HG03064 (cell line): Measurements from ENCODE around the gene SLC2A8.

Source experiments
- ATAC-seq: cut with Tn5 transposase; IDR thresholded peaks from one replicate; pipeline ENCODE4 v1.9.1; 2021; ENCODE audit warnings: low read depth; ENCODE audit not compliant: unreplicated experiment

The SLC2A8 gene

GRCh38 chr9:127398715-127399400, 1.9 kb downstream of the SLC2A8 start:
- ATAC-seq = no peak

DNA sequence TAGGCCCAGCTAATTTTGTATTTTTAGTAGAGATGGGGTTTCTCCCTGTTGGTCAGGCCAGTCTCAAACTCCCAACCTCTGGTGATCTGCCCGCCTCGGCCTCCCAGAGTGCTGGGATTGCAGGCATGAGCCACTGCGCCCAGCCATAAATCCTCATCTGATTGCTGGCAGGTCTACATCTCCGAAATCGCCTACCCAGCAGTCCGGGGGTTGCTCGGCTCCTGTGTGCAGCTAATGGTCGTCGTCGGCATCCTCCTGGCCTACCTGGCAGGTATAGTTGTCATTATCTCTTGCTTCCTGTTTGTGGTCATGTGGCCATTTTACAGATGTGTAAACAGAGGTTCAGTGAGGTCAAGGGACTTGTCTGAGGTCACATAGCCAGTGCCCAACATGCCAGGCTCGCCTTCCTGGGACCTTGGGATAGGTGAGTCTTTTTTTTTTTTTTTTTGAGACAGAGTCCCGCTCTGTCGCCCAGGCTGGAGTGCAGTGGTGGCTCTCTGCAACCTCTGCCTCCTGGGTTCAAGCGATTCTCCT, 2.8 kb downstream of the SLC2A8 start:
- no peak for ATAC-seq

GRCh38 chr9:127402401-127403090, 5.6 kb downstream of the SLC2A8 start:
- ATAC-seq = no peak

DNA sequence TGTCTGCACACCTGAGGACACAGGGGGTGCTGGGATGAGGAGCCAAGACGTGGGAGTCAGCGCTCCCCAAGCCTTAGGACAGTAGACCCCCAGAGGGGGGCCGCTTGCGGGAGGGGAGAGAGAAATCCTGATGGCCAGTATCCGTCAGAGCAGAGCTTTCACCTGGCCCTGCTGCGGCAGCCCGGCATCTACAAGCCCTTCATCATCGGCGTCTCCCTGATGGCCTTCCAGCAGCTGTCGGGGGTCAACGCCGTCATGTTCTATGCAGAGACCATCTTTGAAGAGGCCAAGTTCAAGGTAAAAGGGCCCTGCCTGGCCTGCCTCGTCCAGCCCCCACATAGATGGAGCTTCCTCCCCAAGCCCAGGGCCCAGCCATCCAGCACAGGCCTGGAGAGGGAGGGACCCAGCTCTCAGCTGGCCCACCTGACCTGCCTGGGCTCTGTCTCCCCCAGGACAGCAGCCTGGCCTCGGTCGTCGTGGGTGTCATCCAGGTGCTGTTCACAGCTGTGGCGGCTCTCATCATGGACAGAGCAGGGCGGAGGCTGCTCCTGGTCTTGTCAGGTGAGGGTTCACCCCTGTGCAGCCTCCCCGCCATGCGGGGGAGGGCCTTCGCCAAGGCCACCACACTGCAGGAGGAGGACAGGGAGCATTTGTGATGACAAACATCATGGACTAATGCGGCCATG, 6.7 kb downstream of the SLC2A8 start:
- ATAC-seq = no peak

DNA sequence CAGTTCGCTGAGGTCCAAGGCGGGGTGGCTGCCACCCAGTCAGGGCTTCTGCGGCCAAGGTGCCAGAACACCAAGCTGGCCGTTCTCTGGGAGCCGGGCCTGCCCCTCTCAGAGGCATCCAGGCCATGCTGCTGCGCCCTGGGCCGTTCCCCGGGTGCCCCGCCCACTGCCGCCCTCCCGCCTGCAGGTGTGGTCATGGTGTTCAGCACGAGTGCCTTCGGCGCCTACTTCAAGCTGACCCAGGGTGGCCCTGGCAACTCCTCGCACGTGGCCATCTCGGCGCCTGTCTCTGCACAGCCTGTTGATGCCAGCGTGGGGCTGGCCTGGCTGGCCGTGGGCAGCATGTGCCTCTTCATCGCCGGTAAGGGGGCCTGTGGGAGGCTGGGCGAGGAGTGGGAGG, 7.7 kb downstream of the SLC2A8 start:
- no peak for ATAC-seq

GRCh38 chr9:127405344-127406125, 8.6 kb downstream of the SLC2A8 start:
- ATAC-seq = no peak

- no peak for ATAC-seq
Measured at GRCh38 chr9:127406799-127407491, 10.0 kb downstream of the SLC2A8 start.

GRCh38 chr9:127407492-127407843, 10.5 kb downstream of the SLC2A8 start:
- ATAC-seq = no peak

- no peak for ATAC-seq
Measured at GRCh38 chr9:127411122-127411521, 14.2 kb downstream of the SLC2A8 start.

DNA sequence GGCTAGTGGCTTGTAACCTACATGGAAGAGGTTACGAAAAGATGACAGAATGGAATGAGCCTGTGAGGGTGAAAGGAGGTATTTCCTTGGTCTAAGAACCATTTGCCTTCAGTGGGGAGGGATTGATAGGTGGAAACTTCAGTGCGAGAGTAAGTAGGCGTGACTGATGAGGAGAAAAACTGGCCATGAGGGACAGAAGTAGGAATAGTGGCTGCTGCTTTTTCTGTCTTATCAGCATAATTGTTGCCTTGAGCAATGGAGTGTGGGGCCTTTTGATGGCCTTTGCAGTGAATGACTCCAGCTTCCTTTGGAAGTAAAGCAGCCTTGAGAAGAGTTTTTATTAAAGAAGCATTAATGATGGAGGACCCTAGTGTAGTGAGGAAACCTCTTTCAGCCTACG, 18.2 kb downstream of the SLC2A8 start:
- ATAC-seq = no peak

GRCh38 chr9:127415657-127416056, 18.7 kb downstream of the SLC2A8 start:
- ATAC-seq = no peak

- ATAC-seq = no peak
Measured at GRCh38 chr9:127417131-127418036, 20.4 kb downstream of the SLC2A8 start.

- ATAC-seq = no peak
Measured at GRCh38 chr9:127418037-127418471, 21.1 kb downstream of the SLC2A8 start.

DNA sequence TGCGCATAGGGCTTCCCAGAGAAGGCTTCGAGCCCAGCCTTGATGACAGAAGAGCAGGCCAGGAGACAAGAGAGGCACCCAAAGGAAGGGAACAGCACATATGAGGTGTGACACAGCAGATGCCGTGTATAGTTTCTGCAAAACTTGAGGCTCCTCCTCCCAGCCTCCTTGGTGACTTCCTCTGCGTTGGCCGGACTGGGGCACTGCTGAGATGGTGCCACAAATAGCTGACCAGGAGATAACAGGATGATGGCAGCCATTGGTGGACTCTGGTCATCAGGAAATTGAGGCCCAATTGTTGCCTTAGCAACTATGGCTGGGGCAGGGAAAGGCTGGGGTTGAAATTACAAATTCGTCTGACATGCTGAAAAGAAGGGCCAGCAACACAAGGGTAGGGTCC, 22.4 kb downstream of the SLC2A8 start:
- ATAC-seq = no peak

DNA sequence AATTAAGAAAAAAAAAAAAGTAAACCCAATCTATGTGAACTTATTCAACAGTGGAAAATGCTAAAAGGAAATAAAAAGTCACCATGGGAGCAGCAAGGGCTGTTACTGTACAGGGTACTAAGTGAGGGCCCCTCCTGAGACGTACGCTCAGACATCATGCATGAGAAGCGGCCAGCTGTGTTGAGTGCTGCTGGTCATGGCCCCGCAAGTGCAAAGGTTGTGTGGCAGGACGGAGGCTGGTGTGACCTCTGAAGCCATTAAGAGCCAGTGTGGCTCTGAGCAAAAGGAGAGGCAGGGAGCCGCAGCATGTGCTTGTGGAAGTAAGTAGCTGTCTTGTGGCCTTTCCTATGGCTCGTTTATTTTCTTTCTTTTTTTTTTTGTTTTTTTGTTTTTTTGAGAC, 24.1 kb downstream of the SLC2A8 start:
- no peak for ATAC-seq

- no peak for ATAC-seq
Measured at GRCh38 chr9:127422133-127422782, 25.3 kb downstream of the SLC2A8 start.

- no peak for ATAC-seq
Measured at GRCh38 chr9:127422787-127423186, 25.8 kb downstream of the SLC2A8 start.

DNA sequence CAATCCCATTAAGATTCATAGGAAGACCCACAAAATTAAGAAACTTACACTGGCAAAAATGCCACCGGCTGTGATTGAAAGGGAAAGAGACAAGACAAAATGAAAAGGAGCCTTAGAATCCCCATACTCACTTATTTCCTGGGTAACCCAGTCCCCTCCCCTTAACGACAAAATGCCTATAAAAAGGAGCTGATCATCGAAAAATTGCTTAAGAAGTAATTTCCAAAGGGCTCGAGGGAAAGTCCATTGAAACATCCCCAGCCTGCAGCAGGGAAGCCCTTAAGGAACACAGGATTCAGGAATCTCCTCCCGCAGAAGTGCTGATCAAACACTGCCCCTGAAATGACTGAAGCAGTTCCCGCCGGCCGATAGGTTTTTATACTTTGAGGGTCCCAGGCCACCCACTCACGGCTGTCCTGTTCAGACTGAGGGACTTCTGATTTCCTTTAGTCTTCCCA, 26.5 kb downstream of the SLC2A8 start:
- no peak for ATAC-seq
